ENCODE results near the gene NLRP5.

The NLRP5 gene

DNA sequence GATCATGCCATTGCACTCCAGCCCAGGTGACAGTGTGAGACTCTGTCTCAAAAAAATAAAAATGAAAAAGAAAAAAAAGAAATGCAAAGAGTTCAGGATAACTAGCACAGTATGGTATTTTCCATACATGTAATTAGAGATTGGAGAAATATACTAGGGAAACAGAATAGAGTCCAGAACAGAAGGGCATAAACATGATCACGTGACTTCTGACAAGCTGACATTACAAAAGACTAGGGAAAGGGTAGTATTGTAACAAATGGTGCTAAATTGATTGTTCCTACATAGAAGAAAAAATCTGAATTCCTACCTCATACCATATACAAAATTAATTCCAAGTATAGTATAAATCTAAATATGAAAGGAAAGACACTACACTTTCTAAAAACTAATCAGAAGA is 1.3 kb upstream of the NLRP5 start:
- TF ChIP-seq, protein P1, sequence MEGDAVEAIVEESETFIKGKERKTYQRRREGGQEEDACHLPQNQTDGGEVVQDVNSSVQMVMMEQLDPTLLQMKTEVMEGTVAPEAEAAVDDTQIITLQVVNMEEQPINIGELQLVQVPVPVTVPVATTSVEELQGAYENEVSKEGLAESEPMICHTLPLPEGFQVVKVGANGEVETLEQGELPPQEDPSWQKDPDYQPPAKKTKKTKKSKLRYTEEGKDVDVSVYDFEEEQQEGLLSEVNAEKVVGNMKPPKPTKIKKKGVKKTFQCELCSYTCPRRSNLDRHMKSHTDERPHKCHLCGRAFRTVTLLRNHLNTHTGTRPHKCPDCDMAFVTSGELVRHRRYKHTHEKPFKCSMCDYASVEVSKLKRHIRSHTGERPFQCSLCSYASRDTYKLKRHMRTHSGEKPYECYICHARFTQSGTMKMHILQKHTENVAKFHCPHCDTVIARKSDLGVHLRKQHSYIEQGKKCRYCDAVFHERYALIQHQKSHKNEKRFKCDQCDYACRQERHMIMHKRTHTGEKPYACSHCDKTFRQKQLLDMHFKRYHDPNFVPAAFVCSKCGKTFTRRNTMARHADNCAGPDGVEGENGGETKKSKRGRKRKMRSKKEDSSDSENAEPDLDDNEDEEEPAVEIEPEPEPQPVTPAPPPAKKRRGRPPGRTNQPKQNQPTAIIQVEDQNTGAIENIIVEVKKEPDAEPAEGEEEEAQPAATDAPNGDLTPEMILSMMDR (IDR thresholded peaks at IDR 0.05; ENCODE audit: low read depth, low read length, poor library complexity, severe bottlenecking), result no peak
- no peak for TF ChIP-seq EZH2phosphoT487 (IDR thresholded peaks at IDR 0.05; ENCODE audit: borderline replicate concordance, low read length)

DNA sequence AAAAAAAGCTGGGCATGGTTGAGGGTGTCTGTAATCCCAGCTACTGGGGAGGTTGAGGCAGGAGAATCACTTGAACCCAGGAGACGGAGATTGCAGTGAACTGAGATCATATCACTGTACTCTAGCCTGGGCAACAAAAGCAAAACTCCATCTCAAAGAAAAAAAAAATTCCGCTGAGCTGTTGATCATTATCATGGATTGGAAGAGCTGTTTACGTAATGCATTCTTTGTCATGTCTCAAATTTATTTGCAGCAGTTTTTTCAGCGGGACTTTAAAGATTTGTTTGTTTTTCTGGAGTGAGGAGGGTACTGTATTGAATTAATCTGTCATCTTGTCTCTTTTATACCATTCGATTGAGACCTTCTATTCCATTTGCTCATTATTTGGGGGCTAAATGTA is 4.3 kb downstream of the NLRP5 start:
- Histone ChIP-seq H3K27me3 (ENCODE audit: control insufficient read depth, low read length) (no peaks in the 10 kb centered on the region), H3K36me3 (ENCODE audit: control insufficient read depth, low read length) (no peaks in the 10 kb centered on the region), H3F3A (ENCODE audit: control insufficient read depth, insufficient read depth) (peaks cover 2% of the 10 kb centered on the region; the same call in 1 of the 2 replicates), H3K4me2 (ENCODE audit: low read length) (no peak overlapping the region), H3K4me3 (ENCODE audit: low read length) (no peak overlapping the region), H3K27ac (ENCODE audit: low read depth, low read length) (no peak overlapping the region), H4K20me1 (ENCODE audit: control insufficient read depth, insufficient read depth, low read depth, low read length) (no peaks in the 10 kb centered on the region), H3K79me2 (ENCODE audit: control insufficient read depth, low read length) (no peaks in the 10 kb centered on the region), H3K9me2 (replicated peaks; ENCODE audit: control insufficient read depth, low read length) (no peaks in the 10 kb centered on the region), H3K9me3 (ENCODE audit: control insufficient read depth, insufficient read depth, low read length) (no peaks in the 10 kb centered on the region; the same call in 1 of the 2 replicates), H3K4me1 (ENCODE audit: control insufficient read depth, low read length) (no peaks in the 10 kb centered on the region)
- no peak for TF ChIP-seq EZH2phosphoT487 (IDR thresholded peaks at IDR 0.05; ENCODE audit: borderline replicate concordance, low read length)
- TF ChIP-seq, protein P1 (IDR thresholded peaks at IDR 0.05; ENCODE audit: low read depth, low read length, poor library complexity, severe bottlenecking), result no peak

More for the DNA sequence above, 1.3 kb upstream of the NLRP5 start:
- no peak overlapping the region for H3K4me2 ChIP-seq (ENCODE audit: low read length)
- no peaks in the 10 kb centered on the region for H3K4me1 ChIP-seq (ENCODE audit: control insufficient read depth, low read length)
- H4K20me1 ChIP-seq (ENCODE audit: control insufficient read depth, insufficient read depth, low read depth, low read length), result no peaks in the 10 kb centered on the region
- no peaks in the 10 kb centered on the region for H3K79me2 ChIP-seq (ENCODE audit: control insufficient read depth, low read length)
- no peak overlapping the region for H3K27ac ChIP-seq (ENCODE audit: low read depth, low read length)
- H3K4me3 ChIP-seq (ENCODE audit: low read length), result no peak overlapping the region
- H3K27me3 ChIP-seq (ENCODE audit: control insufficient read depth, low read length), result no peaks in the 10 kb centered on the region
- no peaks in the 10 kb centered on the region for H3K36me3 ChIP-seq (ENCODE audit: control insufficient read depth, low read length)
- H3K9me2 ChIP-seq (replicated peaks; ENCODE audit: control insufficient read depth, low read length), result no peaks in the 10 kb centered on the region
- H3K9me3 ChIP-seq (ENCODE audit: control insufficient read depth, insufficient read depth, low read length), result no peaks in the 10 kb centered on the region
- H3F3A ChIP-seq (ENCODE audit: control insufficient read depth, insufficient read depth), result no peaks in the 10 kb centered on the region

DNA sequence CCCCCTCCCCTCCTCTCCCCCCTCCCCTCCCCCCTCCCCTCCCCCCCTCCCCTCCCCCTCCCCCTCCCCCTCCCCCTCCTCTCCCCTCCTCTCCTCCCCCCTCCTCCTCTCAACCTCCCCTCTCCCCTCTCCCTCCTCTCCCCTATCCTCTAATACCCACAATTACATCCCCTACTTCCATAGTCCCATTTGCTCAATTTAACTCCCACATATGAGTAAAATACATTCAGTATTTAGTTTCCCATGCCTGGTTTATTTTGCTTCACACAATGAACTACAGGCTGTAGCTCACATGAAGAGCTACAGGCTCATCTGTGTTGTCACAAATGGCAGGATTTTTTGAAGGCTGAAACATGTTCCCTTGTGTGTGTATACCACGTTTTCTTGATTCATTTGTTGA is 6.9 kb downstream of the NLRP5 start:
- no peaks in the 10 kb centered on the region for H3K27me3 ChIP-seq (ENCODE audit: control insufficient read depth, low read length)

More for the DNA sequence above, 6.9 kb downstream of the NLRP5 start:
- Histone ChIP-seq H3K9me3 (ENCODE audit: control insufficient read depth, insufficient read depth, low read length) (no peaks in the 10 kb centered on the region; the same call in 1 of the 2 replicates), H3K4me3 (ENCODE audit: low read length) (no peak overlapping the region), H3K79me2 (ENCODE audit: control insufficient read depth, low read length) (no peaks in the 10 kb centered on the region), H3K4me1 (ENCODE audit: control insufficient read depth, low read length) (no peaks in the 10 kb centered on the region), H3K27ac (ENCODE audit: low read depth, low read length) (no peak overlapping the region), H3K9me2 (replicated peaks; ENCODE audit: control insufficient read depth, low read length) (no peaks in the 10 kb centered on the region), H3F3A (ENCODE audit: control insufficient read depth, insufficient read depth) (peaks cover 2% of the 10 kb centered on the region; the same call in 1 of the 2 replicates), H3K4me2 (ENCODE audit: low read length) (no peak overlapping the region), H3K36me3 (ENCODE audit: control insufficient read depth, low read length) (no peaks in the 10 kb centered on the region), H4K20me1 (ENCODE audit: control insufficient read depth, insufficient read depth, low read depth, low read length) (no peaks in the 10 kb centered on the region)
- no peak for TF ChIP-seq EZH2phosphoT487 (IDR thresholded peaks at IDR 0.05; ENCODE audit: borderline replicate concordance, low read length)
- TF ChIP-seq, protein P1 (IDR thresholded peaks at IDR 0.05; ENCODE audit: low read depth, low read length, poor library complexity, severe bottlenecking), result no peak

All from DOHH2 (cell line).